ENCODE measurements around the gene IL36A.

Gene IL36A

GRCh38 chr2:113005030-113005509, at the start of gene IL36A:
TSS of gene IL36A (plus strand) at chr2:113005459. CDS start at chr2:113005872, 413 bp downstream.
- peak; percentile 15 for DNase-seq (ENCODE audit: low read depth)

- peak; percentile 17 for DNase-seq (ENCODE audit: low read depth)
Observed at GRCh38 chr2:112957511-112957910, 47.7 kb upstream of the IL36A start.

- peak; percentile 77 for DNase-seq (ENCODE audit: low read depth)
Observed at GRCh38 chr2:112958428-112959108, 46.7 kb upstream of the IL36A start.

GRCh38 chr2:112959109-112959812, 46.0 kb upstream of the IL36A start:
- peak; percentile 27 for DNase-seq (ENCODE audit: low read depth)

GRCh38 chr2:112960230-112960825, 44.9 kb upstream of the IL36A start:
- DNase-seq (ENCODE audit: low read depth): no peak

GRCh38 chr2:112962308-112963175, 42.7 kb upstream of the IL36A start:
- no peak for DNase-seq (ENCODE audit: low read depth)

- no peak for DNase-seq (ENCODE audit: low read depth)
Observed at GRCh38 chr2:112967023-112967422, 38.2 kb upstream of the IL36A start.

- DNase-seq (ENCODE audit: low read depth): no peak
Observed at GRCh38 chr2:112972423-112973086, 32.7 kb upstream of the IL36A start.

GRCh38 chr2:112973156-112973555, 32.1 kb upstream of the IL36A start:
- no peak for DNase-seq (ENCODE audit: low read depth)

GRCh38 chr2:112977559-112978056, 27.7 kb upstream of the IL36A start, which contains the start of gene IL36G:
TSS of gene IL36G (plus strand) at chr2:112978006. CDS start at chr2:112978639, 633 bp downstream.
- no peak for DNase-seq (ENCODE audit: low read depth)

- no peak for DNase-seq (ENCODE audit: low read depth)
Observed at GRCh38 chr2:112979731-112980130, 25.5 kb upstream of the IL36A start.

GRCh38 chr2:112980537-112980936, 24.7 kb upstream of the IL36A start:
- no peak for DNase-seq (ENCODE audit: low read depth)

- DNase-seq (ENCODE audit: low read depth): no peak
Observed at GRCh38 chr2:112985090-112985489, 20.2 kb upstream of the IL36A start.

- DNase-seq (ENCODE audit: low read depth): no peak
Observed at GRCh38 chr2:112989611-112990010, 15.6 kb upstream of the IL36A start.

GRCh38 chr2:112993831-112994230, 11.4 kb upstream of the IL36A start:
- no peak for DNase-seq (ENCODE audit: low read depth)

GRCh38 chr2:112994648-112995047, 10.6 kb upstream of the IL36A start:
- no peak for DNase-seq (ENCODE audit: low read depth)

GRCh38 chr2:112995346-112995920, 9.8 kb upstream of the IL36A start:
- no peak for DNase-seq (ENCODE audit: low read depth)

GRCh38 chr2:112996635-112997034, 8.6 kb upstream of the IL36A start:
- no peak for DNase-seq (ENCODE audit: low read depth)

- DNase-seq (ENCODE audit: low read depth): no peak
Observed at GRCh38 chr2:112997151-112997550, 8.1 kb upstream of the IL36A start.

- no peak for DNase-seq (ENCODE audit: low read depth)
Observed at GRCh38 chr2:113000436-113000835, 4.8 kb upstream of the IL36A start.

- no peak for DNase-seq (ENCODE audit: low read depth)
Observed at GRCh38 chr2:113002677-113003076, 2.6 kb upstream of the IL36A start.
